Stimulated activated CD8-positive, alpha-beta memory T cell treated with anti-CD3 and anti-CD28 coated beads, Interleukin-12 subunit alpha, Interleukin-12 subunit beta, amount 100 ng/mL, for 1 hour (primary cell): ENCODE results near the gene FGF14.
"Not testable (repeated sequence)": the region's sequence is repeated elsewhere in the genome, so short reads cannot be mapped to it uniquely, and the experiment has no call there.

Experiments used
- DNase-seq: peaks from one replicate; pipeline ENCODE4 v3.0.0-alpha.2; 2020; ENCODE audit warnings: low read depth

FGF14 gene

DNA sequence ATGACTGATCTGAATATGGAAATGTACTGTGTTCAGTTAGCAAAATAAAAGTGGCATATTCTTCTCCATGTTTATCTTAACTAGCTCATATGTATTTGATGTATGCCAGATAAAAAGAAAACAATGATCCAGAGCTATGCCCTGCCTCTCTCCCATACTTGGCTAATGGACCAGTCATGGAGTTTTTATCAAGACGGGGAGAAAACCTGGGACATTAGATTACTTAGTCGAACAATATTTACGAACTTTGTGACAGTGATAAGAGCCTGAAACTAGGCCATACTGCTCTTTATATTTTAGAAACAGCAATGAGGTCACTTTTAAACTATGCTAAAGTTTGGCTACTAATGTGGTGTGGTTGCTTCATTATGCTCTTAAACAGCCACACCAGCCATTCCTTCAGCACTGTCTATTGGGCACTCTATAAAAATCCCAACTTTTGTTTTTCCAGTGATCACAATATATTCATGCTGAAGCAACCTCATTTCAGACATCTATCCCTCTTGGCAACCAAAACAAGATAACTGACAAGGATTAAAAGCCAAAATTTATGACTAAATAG lies 265.0 kb downstream of the FGF14 start:
- DNase-seq, result no peak

GRCh38 chr13:102132777-102133295 lies 269.0 kb downstream of the FGF14 start:
- no peak for DNase-seq

- DNase-seq, result no peak
Observed at GRCh38 chr13:102131246-102131645, 270.6 kb downstream of the FGF14 start.

DNA sequence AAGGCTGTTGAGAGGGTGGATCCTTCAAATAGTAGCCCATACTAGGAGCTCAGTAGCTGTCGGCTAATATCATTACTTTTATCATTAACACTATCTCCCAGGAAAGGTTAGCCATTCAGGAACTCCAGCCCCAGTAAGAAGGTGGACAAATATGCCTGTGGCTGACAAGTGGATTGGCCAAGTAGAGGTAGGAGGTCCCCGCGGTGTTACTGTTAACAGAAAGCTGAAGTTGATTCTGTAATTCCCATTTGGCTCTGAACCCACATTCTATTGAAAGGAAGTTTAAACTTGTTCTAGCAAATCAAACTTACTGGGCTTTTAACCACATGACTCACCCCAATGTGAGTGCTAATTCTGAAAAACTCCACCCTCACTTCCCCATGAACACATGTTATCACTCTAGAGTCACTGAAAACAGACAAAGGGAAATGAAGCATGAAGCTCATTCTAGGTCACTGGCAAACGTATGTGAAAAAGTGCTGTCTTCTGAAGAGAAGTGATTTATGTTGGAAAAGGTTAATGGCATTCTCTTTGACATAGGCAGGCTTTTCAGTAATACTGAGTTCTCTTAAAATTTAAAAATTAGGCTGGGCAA lies 273.5 kb downstream of the FGF14 start:
- no peak for DNase-seq

GRCh38 chr13:102127153-102127552 lies 274.7 kb downstream of the FGF14 start:
- DNase-seq, result no peak

GRCh38 chr13:102122147-102122546 lies 279.7 kb downstream of the FGF14 start:
- DNase-seq, result no peak

DNA sequence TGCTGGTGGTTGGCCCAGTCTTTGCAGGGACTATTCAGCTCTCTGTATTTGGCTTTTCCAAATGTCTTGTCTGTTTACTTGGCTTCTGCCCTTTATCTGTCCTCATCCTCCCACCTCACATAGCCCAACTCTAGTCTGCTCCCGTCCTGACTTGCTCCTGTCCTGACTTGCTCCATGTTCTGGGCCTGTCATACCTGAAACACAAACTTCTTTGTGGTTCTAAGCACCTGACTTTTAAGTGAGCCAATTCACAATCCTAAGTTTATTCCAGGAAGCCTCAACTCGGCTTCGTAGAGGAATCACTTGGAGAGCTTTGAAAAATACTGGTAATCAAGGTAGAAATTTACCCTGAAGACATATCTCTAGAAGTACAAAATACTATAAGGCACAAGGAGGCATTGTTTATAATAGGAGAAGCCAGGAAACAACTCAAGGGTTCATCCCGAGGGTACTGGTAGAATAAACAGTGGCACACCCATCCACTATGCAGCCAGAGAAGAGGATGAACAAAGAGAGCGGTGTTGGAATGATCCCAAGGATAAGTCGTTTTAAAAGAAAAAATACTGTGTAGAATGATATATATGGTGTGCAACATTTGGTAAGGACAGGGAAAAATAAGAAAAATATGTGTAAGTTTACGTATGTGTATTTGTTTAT lies 284.5 kb downstream of the FGF14 start:
- no peak for DNase-seq

DNA sequence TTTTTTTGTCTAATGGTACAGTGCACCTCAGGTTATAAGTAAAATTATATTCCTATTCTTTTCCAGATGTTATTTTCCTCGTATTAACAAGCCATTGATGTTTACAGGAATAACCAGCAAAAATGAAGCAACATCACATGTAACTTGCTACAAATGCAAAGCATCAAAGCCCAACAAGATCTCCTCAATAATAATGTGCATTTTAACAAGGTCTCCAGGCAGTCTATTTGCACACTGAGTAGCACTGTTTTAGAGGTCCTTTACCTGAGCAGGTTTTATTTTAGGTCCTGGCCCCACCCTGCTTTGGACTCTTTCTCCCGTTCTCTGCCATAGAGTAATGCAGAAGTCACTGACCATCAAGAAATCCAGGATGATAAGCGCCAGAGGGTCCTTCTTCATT lies 298.4 kb downstream of the FGF14 start:
- DNase-seq, result no peak

DNA sequence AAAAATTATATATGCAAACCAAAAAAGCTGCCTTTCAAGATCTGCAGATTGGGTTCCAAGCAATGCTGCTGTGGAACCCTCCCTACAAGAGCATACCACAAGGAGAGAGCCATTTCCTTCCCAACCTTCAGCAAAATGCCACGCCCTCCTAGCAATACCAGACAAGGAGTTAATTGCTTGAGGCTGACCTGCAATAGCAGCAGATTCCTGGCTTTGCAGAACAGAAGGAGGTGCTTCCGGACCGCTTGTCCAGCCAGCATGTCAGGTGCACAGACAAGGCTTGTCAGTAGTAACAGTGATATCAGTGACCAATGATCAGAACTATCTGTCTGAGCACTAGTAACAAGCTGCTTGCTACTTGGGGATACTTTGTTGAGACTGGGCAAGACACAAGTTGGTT lies 301.6 kb downstream of the FGF14 start:
- DNase-seq, result no peak

DNA sequence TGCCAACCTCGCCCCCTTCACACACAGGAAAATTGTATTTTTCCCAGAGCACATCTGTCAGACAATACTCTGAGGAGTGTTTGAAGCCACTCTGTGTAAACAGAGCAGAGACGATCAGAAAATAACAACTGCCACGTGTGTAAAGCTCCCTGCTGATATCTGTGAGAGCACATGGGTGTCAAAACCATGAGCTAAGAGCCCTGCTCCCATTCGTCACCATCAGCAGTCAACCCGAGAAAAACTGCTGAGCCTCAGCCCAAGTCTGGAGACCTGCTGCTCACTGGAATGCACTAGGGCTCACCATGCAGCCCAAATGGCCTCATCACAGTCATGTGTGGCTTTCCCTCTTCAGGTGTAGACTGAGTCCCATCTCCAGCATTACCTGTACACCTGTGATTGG lies 304.1 kb downstream of the FGF14 start:
- no peak for DNase-seq

GRCh38 chr13:102093288-102093687 lies 308.6 kb downstream of the FGF14 start:
- not testable (repeated sequence) for DNase-seq

DNA sequence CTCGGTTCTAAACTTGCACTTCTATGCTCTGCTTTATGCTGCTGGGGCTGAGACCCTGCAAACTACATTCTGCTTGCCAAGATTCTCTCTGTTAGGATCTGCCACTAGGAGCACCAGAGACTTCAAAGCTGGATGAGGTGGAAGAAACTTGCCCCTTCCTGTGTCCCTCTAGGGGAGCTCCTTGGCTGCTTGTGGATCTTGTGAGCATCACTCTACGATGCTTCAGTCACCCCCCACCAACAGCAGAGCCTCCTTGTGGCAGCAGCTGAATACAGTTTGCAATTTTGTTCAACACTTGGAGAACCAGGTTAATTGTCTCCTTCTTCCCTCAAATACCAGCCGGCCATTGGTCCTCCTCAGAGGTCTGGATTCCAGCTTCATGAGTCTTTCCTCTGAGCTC lies 310.6 kb downstream of the FGF14 start:
- no peak for DNase-seq

- no peak for DNase-seq
Observed at GRCh38 chr13:102090532-102090931, 311.3 kb downstream of the FGF14 start.

DNA sequence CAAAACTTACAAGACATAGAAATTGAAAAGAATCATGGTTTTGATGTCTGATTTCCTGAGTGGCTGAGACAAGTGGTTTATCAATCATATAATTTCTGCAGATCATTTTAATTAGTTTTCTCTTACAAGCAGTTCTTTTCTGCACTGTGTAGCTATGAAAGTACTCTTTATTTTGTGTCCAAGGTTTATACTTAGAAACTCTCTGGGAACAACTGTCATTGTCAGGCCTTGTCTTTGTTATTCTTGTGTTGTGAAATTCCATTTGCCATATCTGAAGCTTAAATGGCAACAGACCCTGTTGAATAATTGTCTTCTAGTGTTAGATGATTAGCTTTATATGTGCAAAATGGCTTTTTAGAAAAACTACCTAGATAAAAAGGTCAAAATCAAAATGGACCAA lies 312.1 kb downstream of the FGF14 start:
- DNase-seq, result no peak

- no peak for DNase-seq
Observed at GRCh38 chr13:102089177-102089576, 312.7 kb downstream of the FGF14 start.

- DNase-seq, result no peak
Observed at GRCh38 chr13:102073251-102073650, 328.6 kb downstream of the FGF14 start.

GRCh38 chr13:102071711-102072110 lies 330.1 kb downstream of the FGF14 start:
- DNase-seq, result no peak

DNA sequence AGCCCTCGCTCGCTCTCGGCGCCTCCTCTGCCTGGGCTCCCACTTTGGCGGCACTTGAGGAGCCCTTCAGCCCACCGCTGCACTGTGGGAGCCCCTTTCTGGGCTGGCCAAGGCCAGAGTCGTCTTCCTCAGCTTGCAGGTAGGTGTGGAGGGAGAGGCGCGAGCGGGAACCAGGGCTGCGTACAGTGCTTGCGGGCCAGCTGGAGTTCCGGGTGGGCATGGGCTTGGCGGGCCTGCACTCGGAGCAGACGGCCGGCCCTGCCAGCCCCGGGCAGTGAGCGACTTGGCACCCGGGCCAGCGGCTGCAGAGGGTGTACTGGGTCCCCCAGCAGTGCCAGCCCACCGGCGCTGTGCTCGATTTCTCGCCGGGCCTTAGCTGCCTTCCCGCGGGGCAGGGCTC lies 333.5 kb downstream of the FGF14 start:
- DNase-seq, result not testable (repeated sequence)

DNA sequence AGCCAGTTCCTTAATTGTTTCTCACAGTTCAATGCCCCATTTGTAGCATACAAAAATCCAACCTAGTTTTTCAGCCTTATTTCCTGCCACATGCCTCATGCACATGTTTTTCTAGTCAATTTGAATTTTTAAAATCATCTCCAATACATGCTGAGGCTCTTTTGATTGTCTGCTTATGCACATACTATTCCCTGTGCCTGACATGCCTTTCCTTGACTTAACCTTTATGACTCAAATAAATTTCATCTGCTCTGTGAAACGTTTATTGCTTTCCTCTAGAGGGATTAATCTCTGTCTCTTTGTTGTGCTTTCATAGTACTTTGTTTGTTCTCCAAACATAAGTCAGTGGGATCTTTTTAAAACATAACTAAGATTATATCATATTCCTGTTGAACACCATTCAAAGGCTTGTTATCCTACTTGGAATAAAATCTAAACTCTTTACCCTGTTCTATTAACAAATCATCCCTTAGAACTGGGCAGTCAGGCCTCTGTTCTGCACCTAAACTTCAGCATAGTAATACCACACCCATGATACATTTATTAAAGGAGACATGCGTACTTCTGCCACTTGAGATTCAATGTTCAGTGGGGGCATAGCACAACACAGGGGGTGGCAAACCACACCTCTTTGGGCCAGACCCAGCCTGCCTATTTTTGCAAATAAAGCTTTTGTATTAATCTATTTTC lies 346.6 kb downstream of the FGF14 start:
- no peak for DNase-seq

GRCh38 chr13:102049853-102050252 lies 352.0 kb downstream of the FGF14 start:
- no peak for DNase-seq

- no peak for DNase-seq
Observed at GRCh38 chr13:102045731-102046130, 356.1 kb downstream of the FGF14 start.

DNA sequence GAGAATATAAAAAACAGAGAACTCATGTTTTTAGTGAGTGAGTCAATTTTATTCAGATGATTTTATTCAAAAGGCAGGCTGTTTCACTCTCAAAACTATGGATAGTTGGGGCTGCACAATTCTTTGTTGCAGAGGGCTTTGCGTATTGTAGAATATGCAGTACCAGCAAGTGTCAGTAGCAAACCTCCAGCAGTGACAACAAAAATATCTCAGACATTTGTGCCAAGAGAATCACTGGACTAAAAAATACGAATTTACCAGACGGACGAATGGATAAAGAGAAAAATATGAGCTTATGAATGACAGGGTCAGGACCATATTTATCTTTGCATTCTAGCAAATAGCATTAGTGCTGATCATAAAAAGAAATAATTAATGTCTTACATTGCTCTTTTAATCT lies 359.1 kb downstream of the FGF14 start:
- DNase-seq, result no peak

- no peak for DNase-seq
Observed at GRCh38 chr13:102041544-102041943, 360.3 kb downstream of the FGF14 start.
